NCI-H460 (cell line): ENCODE measurements around the gene PEX3. TPM values are rescaled to one million over a fixed set of nuclear protein-coding genes. Genes with fewer than 3 reads are reported as not detected.

Experiments
- DNase-seq: peaks from one replicate; pipeline ENCODE4 v3.0.0-alpha.2; 2016; ENCODE audit warnings: low read depth; ENCODE audit errors: extremely low read depth
- polyA plus RNA-seq: library from polyadenylated mRNA; depleted of rRNA; stranded (reverse); fragments of >200 nt; gene quantifications from 2 replicates; pipeline ENCODE4 v1.2.3, GENCODE V29; 2014; cell fraction: nucleus; rRNA removed
- total RNA-seq: library from RNA; depleted of rRNA; stranded (reverse); fragments of >200 nt; shearing (Covaris generic); gene quantifications from 2 replicates; pipeline ENCODE4 v1.2.3, GENCODE V29; 2014; rRNA removed

PEX3 gene, protein sequence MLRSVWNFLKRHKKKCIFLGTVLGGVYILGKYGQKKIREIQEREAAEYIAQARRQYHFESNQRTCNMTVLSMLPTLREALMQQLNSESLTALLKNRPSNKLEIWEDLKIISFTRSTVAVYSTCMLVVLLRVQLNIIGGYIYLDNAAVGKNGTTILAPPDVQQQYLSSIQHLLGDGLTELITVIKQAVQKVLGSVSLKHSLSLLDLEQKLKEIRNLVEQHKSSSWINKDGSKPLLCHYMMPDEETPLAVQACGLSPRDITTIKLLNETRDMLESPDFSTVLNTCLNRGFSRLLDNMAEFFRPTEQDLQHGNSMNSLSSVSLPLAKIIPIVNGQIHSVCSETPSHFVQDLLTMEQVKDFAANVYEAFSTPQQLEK
- 16.9 and 17.9 TPM in 2 replicates for total RNA-seq
- 13.5 and 15.6 TPM in 2 replicates for polyA plus RNA-seq

DNA sequence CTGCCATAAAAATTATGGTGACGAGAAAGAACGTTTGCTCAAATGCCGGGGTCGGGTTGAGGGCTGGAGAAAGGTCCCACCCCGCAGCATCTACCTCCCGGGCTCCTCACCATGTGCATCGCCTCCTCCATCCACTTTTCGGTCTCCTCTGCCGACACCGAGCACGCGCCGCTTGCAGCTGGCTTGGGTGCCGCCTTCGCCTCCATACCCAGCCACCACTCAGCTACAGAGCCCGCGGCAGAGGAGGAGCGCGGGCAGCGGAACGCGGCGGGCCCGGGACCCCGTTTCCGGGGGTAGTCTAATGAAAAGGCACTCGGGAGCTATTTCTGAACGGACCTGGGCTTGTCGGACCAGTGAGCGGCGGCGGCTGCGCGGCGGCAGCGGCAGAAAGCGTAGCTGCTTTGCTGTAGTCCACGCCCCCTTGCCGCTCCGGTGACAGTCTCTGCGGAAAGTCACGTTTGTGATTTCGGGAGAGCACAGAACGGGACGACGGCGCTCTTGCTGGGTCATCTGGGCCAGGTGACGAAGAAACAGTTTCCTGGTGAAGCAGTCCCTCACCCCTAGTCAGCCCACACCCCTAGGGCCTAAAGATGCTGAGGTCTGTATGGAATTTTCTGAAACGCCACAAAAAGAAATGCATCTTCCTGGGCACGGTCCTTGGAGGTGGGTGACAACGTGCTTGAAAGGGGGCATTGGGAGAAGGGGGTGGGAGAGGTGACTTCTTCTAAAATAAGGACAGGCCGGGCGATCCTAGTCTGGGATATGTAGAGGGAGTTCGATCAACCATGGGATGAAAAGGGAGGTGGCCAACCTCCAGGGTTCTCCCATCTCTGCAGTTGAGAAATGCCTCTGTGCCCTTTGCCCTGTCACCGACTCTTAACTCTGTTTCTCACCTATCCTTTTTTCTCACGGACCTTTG is at the start of gene PEX3, which contains the start of gene ADAT2:
TSS of gene PEX3 (plus strand) at position 353 of the 919 bp plus-strand sequence. CDS start at position 591, 238 bp downstream.
TSS of gene ADAT2 (minus strand) at position 243 of the 919 bp plus-strand sequence. CDS start at position 206, 37 bp downstream.
- DNase-seq: peak; percentile 82

DNA sequence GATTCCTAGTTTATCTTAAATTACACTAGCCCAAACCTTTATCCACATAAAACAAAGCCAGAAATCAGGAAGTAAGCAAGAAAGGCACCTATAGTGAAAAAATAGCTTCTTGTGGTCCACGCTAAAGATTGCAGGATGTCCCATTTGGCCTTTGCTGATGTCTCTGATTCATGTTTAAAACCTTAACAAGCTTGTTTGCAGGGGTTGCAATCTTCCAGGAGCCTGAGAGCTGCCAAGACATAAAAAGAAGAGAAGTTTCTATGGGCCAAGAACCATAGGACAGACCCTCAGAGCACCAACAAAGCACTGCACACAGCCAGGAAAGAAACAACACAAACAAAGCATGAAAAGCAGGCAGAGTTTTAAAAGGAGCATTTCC is 49.5 kb upstream of the PEX3 start:
- DNase-seq: no peak

DNA sequence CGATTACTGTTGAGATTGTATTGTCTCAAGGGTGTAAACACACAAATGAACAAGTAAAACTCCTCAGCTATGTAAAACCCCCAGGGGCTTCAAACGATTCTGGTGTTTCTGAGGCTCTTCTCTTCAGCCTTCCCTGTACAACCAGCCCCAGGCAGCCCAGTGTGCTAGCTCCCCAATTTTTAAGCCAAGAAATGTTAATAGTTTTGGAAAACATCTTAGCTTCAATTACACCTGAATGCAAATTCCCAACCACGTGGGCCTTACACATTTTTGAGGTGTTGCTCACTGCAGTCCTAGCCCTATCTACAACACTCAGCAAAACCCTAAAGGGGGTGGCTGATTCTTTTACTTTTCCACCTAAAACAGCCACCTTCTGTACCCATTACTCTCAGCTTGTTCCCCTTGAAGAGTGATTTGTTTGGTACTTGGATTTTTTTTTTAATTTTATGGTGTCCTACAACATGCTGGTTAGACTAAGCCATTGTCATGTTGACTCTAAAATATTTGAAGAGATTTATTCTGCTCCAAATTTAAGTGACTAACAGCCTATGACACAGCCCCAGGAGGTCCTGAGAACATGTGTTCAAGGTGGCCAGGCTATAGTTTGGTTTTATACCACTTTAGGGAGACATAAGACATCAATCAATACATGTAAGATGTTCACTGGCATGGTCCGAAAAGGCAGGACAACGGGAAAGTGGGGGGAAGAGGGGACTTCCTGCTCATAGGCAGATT is 48.8 kb upstream of the PEX3 start:
- DNase-seq: no peak

DNA sequence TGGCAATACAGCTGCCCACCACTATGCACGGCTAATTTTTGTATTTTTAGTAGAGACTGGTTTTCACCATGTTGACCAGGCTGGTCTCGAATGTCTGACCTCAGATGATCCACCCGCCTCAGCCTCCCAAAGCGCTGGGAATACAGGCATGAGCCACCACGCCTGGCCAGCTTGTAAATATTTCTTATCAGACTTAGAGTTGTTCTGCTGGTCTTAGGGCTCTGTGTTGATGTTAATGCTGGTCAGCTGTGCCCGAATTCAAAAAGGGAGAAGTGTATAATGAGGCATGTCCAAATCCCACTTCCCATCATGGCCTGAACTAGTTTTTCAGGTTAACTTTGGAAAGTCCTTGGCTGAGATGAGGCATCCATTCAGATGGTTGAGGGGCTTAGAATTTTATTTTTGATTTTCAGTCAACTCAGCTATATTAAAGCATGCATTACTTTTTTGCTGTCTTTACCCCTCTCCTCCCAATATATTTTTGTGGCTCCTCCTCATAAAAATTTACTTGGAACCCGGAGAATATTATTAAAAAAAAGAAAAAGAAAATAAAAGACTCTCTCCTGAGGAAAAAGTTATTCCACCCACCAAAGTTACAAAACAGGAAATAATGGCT is 47.8 kb upstream of the PEX3 start:
- DNase-seq: no peak

DNA sequence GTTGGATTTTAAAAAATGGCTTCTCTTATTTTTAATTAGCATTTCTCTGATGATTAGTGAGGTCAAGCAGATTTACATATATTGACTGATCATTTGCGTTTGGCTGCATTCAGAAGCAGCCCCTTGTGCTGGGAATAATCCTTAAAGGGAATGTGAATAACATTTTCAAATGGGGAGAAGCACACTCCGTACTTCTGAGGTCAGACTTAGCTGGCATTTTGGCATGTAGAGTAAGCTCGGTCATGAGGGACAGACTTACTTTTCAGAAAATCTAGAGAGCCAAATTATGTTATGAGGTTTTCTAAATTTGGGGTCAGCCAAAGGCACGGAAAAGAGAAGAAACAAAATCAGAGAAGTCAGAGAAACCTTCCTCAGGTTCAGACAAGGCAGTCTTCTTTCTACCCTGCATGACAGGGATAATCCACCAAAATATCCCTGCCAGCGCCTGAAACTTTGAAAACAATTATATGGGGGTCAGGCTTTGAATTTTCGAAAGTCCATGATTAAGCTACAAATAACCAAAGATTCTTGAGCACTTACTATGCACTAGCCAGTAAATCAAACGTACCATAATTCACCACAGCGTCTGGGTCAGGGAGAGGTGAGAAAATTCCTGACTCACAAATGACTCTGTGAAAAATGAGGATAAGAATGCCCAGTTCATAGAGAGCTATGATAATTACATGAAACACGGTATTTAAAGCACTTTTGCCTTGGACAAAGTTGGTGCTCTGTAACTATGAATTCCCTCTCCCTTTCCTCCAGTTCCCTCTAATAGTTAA is 45.0 kb upstream of the PEX3 start:
- no peak for DNase-seq

DNA sequence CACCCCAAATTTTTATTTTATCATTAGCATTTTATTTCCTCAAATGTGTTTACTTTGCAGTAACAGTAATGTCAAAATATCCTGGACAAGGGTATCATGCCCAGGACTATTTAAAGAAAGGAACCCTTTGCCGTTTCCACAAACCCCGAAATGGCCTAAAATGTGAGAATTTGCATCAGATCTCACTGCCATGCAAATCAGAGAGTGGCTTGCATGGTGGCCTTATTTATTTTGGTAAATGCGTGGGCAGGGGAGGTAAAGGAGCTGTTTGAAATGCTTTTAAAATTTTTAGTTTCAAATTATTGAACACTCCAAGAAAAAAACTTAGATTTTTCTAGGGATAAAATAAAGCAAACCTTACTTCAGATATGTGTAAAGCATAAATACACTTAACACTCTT is 43.9 kb upstream of the PEX3 start:
- no peak for DNase-seq

DNA sequence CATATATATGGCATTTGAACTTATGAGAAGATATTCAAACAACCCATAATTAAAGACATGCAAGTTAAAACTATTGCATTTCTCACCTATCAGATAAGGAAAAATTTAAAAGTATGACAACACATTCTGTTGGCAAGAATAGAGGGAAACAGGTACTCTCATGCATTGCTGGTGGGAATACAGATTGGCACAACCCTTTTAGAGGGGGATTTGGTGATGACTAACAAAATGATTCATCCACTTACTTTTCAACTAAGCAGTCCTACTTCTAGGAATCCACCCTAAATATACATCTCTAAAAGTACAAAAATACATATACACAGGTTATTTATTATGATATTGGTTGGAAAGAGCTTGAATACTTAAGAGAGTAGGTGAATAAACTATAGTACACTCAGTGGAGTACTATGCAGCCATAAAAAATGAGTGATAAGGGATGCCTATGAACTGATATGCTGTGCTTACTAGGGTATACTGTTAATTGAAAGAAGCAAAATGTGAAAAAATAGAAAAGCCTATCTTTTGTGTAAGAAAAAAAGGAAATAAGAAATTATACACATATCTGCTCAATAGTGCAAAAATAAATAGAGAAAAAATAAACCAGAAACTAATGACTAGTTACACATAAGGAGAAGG is 42.3 kb upstream of the PEX3 start:
- DNase-seq: no peak

DNA sequence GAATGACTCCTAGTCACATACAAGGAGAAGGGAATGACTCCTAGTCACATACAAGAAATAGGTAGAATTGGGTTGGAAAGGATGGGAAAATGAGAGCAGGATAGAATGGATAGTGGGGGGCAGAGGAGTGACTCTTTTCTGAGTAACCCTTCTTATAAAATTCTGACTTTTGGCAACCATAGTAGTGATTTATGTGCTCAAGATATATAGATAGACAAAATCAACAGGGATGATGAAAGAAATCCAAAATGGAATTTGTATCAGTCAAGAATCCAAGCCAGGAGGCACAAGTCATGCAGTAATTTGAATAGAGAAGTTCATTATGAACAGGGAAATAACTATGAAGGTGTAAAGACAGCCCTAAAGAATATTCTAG is 41.8 kb upstream of the PEX3 start:
- no peak for DNase-seq

DNA sequence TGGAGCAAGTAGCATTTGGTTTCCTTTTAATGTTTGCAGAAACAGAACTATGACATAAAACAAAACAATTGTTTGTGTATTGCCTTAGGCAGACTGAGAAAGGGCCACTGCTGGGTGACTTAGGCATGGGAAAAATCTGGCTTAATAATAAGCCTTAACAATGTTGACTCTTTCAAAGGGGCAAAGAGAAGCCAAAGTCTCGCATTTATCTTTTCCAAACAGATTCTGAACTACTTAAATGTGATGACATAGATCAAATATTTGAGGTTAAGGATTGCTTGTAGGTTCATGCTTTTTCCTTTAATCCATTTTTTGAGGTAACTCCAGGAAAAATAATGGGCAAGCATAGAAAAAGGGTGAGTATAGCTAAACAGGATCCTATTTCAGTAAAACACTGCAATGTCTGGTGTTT is 39.7 kb upstream of the PEX3 start:
- DNase-seq: no peak

DNA sequence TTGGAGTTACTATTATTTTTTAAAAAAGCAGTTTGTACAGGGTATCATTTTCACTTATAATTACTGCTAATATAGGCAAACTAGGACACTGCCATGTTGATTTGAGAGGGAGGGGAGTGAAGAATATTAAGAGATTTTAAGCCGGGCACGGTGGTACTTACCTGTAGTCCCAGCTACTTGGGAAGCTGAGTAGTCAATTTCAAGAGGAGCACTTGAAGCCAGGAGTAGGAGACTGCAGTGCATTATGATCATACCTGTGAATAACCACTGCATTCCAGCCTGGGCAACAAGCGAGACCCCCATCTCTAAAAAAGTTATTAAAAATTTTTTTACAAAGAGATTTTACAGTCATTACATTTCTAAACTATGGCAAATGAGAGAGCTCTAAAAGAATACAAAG is 35.8 kb upstream of the PEX3 start:
- no peak for DNase-seq

DNA sequence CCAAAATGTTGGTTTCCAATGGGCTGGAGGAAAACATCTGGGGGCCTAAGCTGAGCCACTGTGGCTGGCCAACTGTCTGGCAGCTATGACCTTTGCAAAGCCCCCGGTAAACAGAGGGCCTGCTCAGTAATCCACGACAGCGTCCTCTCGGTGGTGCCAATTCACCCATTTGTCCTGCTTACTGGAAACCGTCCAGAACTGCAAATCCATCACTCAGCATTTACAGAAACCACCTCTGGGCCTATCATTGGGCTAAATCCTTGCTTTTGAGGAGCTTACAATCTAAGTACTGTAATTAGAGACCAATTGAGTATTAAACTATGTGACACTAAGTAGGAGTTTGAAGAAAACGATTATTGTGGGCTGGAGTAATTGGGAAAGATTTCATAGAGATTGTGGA is 31.1 kb upstream of the PEX3 start:
- DNase-seq: no peak

DNA sequence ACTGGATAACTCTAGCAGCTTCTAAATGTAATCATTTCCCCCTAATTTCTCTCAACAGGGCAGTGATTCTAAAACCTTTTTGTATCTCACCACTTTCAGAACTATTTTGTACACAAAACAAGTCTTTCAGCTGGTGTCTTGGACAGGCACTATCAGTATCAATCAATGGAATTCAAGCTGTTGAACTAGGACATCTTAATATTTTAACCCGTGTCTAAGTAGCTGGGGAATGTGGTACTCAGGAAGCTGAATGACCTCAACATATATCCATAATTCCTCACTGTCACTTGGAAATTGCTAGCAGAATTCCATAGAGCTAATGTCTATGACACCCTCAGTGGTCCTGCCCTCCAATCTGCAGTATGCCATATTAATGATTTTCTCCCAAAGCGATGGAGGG is 24.6 kb upstream of the PEX3 start:
- DNase-seq: no peak

DNA sequence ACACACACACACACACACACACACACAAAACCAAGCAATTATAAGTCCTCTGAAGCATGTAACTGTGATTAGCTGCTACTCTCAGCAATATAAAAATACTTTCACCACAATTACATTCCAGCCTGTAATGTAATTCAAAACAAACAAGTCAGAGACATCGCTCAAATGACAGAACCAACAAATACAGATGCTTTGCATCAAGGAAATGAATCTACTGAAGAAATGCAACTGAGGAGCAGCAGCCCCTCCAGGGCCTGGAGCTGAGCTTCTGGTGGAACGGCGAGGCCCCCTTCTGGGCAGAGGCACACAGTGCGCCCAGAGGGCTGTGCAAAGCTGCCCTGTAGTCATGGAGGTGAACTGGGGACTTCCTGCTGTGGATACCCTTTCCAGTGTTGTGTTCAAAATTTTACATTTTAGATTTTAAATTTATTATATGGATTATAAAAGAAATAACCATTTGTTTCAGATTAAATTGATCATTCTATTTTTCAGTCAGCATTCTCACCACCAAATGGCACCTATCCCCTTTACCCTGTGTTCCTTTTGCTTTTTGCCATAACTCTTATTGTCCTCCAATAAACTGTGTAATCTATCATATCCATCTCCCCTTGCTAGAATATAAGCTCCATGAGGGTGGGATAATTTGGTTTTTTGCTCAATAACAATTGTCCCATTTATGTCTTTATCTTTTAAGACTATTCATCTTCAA is 23.3 kb upstream of the PEX3 start:
- DNase-seq: peak; percentile 33

DNA sequence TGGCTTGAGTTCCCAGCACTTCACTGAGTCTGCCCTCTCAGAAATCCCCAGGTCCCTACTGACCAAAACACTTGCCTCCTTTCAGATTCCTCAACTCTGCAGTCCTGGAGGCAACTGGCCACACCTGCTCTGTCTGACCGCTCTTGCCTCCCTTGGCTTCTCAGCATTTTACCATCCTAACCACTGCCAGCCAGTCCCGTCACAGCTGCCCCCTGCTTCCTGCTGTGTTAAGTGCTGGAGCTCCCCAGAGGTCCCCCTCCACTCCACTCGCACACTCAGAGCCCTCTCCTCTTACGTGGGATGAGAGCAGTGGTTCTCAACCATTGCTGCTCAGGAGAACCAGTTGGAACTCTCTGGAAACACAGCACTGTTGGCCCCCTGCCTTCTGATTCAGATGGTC is 20.6 kb upstream of the PEX3 start:
- DNase-seq: no peak

DNA sequence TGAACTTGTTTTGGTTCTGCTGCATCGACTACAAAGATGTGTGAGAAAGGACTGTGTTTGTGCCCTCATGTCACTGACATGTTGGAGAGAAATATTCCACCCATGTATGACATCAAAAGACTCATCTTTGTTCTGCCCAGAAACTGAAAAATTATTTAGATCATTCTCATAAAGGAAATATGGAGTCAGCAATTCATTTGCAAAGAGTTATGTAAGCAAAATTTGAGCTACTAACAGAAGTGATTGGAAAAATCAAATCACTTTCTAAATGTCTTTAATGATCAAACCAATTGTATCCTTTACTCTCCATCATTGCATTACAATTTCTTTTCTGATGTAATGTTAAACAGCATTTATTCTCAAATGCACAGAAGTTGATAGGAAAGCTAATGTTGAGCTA is 19.4 kb upstream of the PEX3 start:
- no peak for DNase-seq

DNA sequence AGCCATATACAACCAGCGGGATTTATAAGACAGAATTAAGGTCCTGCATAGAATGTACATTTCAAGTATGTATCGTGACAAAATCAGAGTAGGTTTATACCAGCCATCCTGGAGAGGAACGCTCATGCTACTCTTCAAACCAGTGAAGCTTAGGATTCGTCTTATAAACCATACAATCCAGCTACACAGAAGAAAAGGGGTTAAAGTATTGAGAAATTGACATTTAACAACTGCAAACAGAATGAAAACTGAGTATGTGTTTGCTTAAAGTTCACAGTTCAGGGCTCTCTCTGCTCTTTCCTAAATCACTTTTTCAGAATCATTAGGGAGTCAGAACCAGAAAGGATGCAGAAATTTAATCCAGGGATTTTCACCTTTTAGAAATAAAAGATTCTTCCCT is 18.0 kb upstream of the PEX3 start:
- DNase-seq: no peak

DNA sequence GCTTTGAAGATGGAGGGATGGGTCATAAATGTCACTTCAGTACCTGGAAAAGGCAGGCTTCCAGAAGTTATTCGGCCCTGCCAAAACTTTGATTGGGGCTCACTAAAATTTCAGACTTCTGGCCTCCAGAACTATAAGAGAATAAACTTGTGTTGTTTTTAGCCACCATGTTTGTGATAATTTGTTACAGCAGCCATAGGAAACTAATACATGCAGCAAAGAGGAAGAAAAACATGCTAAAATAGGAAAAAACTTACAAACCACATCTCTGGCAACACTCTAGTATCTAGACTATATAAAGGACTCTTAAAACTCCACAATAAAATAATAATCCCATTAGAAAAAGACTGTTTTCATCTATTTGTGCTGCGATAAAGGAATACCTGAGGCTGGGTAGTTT is 9.6 kb upstream of the PEX3 start:
- no peak for DNase-seq

DNA sequence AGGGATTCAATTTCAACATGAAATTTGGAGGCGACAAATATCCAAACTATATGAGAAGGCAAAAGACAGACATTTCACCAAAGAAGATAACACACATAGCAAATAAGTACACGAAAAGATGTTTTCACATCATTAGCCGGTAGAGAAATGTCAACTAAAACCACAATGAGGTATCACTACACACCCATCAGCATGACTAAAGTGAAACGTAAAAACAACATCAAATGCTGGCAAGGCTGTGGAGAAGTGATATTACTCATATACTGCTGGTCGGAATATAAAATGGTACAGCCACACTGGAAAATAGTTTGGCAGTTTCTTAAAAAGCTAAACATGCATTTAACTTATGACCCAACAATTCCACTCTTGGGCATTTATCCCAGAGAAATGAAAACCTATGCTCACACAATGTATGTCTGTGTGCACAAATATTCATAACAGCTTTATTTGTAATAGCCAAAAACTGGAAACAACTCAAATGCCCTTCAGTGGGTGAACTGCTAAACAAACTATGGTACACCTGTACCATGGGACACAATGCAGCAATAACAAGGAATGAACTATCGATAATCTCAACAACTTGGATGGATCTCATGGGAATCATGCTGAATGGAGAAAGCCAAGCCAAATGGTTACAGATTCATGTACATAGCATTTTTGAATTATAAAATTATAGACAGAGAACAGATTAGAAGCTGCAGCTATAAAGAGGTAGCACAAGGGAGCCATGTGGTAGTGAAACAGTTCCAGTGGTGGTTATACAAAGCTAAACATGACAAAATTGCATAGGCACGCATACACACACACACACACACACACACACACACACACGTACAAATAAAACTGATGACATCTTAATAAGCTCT is 8.7 kb upstream of the PEX3 start:
- DNase-seq: no peak
